Left forelimb (tissue), 1 donor: ENCODE data around the gene CASK.

Experiments
- DNase-seq: peaks from one replicate; pipeline ENCODE4 v3.0.0-alpha.2; 2018; ENCODE audit warnings: low spot score

Gene CASK

GRCh38 chrX:41827886-41828285 is 95.5 kb downstream of the CASK start:
- no peak for DNase-seq

GRCh38 chrX:41825796-41826195 is 97.6 kb downstream of the CASK start:
- DNase-seq, result no peak

GRCh38 chrX:41824551-41824950 is 98.8 kb downstream of the CASK start:
- no peak for DNase-seq

GRCh38 chrX:41823402-41823801 is 100.0 kb downstream of the CASK start:
- DNase-seq, result no peak

- DNase-seq, result no peak
Observed at GRCh38 chrX:41822892-41823291, 100.5 kb downstream of the CASK start.

GRCh38 chrX:41808047-41808446 is 115.3 kb downstream of the CASK start:
- DNase-seq, result no peak

- no peak for DNase-seq
Observed at GRCh38 chrX:41802958-41803357, 120.4 kb downstream of the CASK start.

GRCh38 chrX:41799661-41800060 is 123.7 kb downstream of the CASK start:
- no peak for DNase-seq

- no peak for DNase-seq
Observed at GRCh38 chrX:41796577-41796976, 126.8 kb downstream of the CASK start.

- no peak for DNase-seq
Observed at GRCh38 chrX:41796046-41796445, 127.3 kb downstream of the CASK start.

GRCh38 chrX:41789374-41789773 is 134.0 kb downstream of the CASK start:
- no peak for DNase-seq

- DNase-seq, result no peak
Observed at GRCh38 chrX:41785685-41786084, 137.7 kb downstream of the CASK start.

- no peak for DNase-seq
Observed at GRCh38 chrX:41781500-41781899, 141.9 kb downstream of the CASK start.

- DNase-seq, result no peak
Observed at GRCh38 chrX:41779941-41780340, 143.4 kb downstream of the CASK start.

GRCh38 chrX:41779030-41779564 is 144.3 kb downstream of the CASK start:
- no peak for DNase-seq

- DNase-seq, result no peak
Observed at GRCh38 chrX:41761702-41762101, 161.7 kb downstream of the CASK start.

GRCh38 chrX:41761169-41761568 is 162.2 kb downstream of the CASK start:
- DNase-seq, result no peak

- no peak for DNase-seq
Observed at GRCh38 chrX:41759817-41760216, 163.5 kb downstream of the CASK start.

- no peak for DNase-seq
Observed at GRCh38 chrX:41758401-41758800, 165.0 kb downstream of the CASK start.

- no peak for DNase-seq
Observed at GRCh38 chrX:41750716-41751115, 172.6 kb downstream of the CASK start.

GRCh38 chrX:41739871-41740270 is 183.5 kb downstream of the CASK start:
- no peak for DNase-seq

- DNase-seq, result no peak
Observed at GRCh38 chrX:41737065-41737464, 186.3 kb downstream of the CASK start.

GRCh38 chrX:41734530-41734929 is 188.8 kb downstream of the CASK start:
- DNase-seq, result no peak

- no peak for DNase-seq
Observed at GRCh38 chrX:41733939-41734338, 189.4 kb downstream of the CASK start.

GRCh38 chrX:41732260-41732659 is 191.1 kb downstream of the CASK start:
- DNase-seq, result no peak
